Measurements from ENCODE around the gene AK9. TPM values are rescaled to one million over a fixed set of nuclear protein-coding genes. Genes with fewer than 3 reads are reported as not detected.
"Not testable (repeated sequence)": the region's sequence is repeated elsewhere in the genome, so short reads cannot be mapped to it uniquely, and the experiment has no call there.

AK9 gene
- total RNA-seq, 5 donors from 2014 or later (not counting 1 experiment from before 2014, with no cell fraction given): 7.9 to 12.6 (median 10.2) TPM

- WGBS (ENCODE audit: insufficient coverage): no CpG with 5 or more reads among the region's 2 CpGs
- Histone ChIP-seq H3K36me3 (ENCODE audit: control insufficient read depth in 2 of 2, extremely low read depth in 1 of 2, insufficient read depth in 1 of 2, low read length in 1 of 2) (peaks cover 0 to 10% of the 10 kb centered on the region in 2 donors), H3K27ac (ENCODE audit: low read length) (no peak overlapping the region), H3K4me1 (ENCODE audit: control insufficient read depth in 1 of 2, extremely low read depth in 1 of 2, insufficient read depth in 2 of 2, low read length in 2 of 2) (no peaks in the 10 kb centered on the region), H3K9me3 (no peaks in the 10 kb centered on the region), H3K27me3 (replicated peaks in 1 of 2; ENCODE audit: control insufficient read depth in 2 of 2, extremely low read depth in 1 of 2, insufficient read depth in 2 of 2, low read length in 1 of 2) (no peaks in the 10 kb centered on the region), H3K4me3 (ENCODE audit: control insufficient read depth in 1 of 2, extremely low read depth in 1 of 2, low read length in 1 of 2) (no peak overlapping the region)
- ChIA-PET CTCF (interaction anchor here in 1 of 2 donors (1.9 kb wide), 1 partner anchor 324 kb away, joined by 5 read pairs; no protein-coding TSS in a partner anchor), POLR2A (interaction anchor here in 1 of 2 donors (0.5 to 0.7 kb wide), 2 partner anchors 348 to 468 kb away, joined by 3 read pairs; no protein-coding TSS in a partner anchor)
- DNase-seq (no peak), ATAC-seq (replicated peaks in 1 of 4) (no peak)
- no peak overlapping the region for H3K27ac Mint-ChIP-seq
- peaks cover 4 to 17% (median 12%) of the 10 kb centered on the region in 3 donors for H3K4me1 Mint-ChIP-seq
- H3K27me3 Mint-ChIP-seq: no peaks in the 10 kb centered on the region
- peaks cover 19% of the 10 kb centered on the region for H3K36me3 Mint-ChIP-seq
- no peak overlapping the region for H3K4me3 Mint-ChIP-seq
- H3K9me3 Mint-ChIP-seq: no peaks in the 10 kb centered on the region
Observed at GRCh38 chr6:109715616-109716015, 24.6 kb upstream of the AK9 start.

- Mint-ChIP-seq H3K4me3 (no peak overlapping the region), H3K27ac (no peak overlapping the region), H3K9me3 (peaks cover 0 to 5% (median 0%) of the 10 kb centered on the region in 3 donors), H3K27me3 (no peaks in the 10 kb centered on the region), H3K36me3 (peaks cover 21% of the 10 kb centered on the region), H3K4me1 (peaks cover 11 to 20% (median 16%) of the 10 kb centered on the region in 3 donors)
- Histone ChIP-seq H3K27me3 (replicated peaks in 1 of 2; ENCODE audit: control insufficient read depth in 2 of 2, extremely low read depth in 1 of 2, insufficient read depth in 2 of 2, low read length in 1 of 2) (no peaks in the 10 kb centered on the region), H3K9me3 (no peaks in the 10 kb centered on the region), H3K27ac (ENCODE audit: low read length) (no peak overlapping the region), H3K36me3 (ENCODE audit: control insufficient read depth in 2 of 2, extremely low read depth in 1 of 2, insufficient read depth in 1 of 2, low read length in 1 of 2) (peaks cover 0 to 10% of the 10 kb centered on the region in 2 donors), H3K4me3 (ENCODE audit: control insufficient read depth in 1 of 2, extremely low read depth in 1 of 2, low read length in 1 of 2) (no peak overlapping the region), H3K4me1 (ENCODE audit: control insufficient read depth in 1 of 2, extremely low read depth in 1 of 2, insufficient read depth in 2 of 2, low read length in 2 of 2) (no peaks in the 10 kb centered on the region)
- ChIA-PET POLR2A (no interaction called here), CTCF (interaction anchor here in 1 of 2 donors (1.9 kb wide), 1 partner anchor 325 kb away, joined by 5 read pairs; no protein-coding TSS in a partner anchor)
- WGBS (ENCODE audit: insufficient coverage): no CpG with 5 or more reads among the region's 1 CpG
- ATAC-seq (replicated peaks in 1 of 4): no peak
- no peak for DNase-seq
Observed at GRCh38 chr6:109714611-109715010, 23.6 kb upstream of the AK9 start.

- H3K9me3 ChIP-seq: no peaks in the 10 kb centered on the region
- peaks cover 0 to 10% of the 10 kb centered on the region in 2 donors for H3K36me3 ChIP-seq (ENCODE audit: control insufficient read depth in 2 of 2, extremely low read depth in 1 of 2, insufficient read depth in 1 of 2, low read length in 1 of 2)
- ChIA-PET CTCF (interaction anchor here in 1 of 2 donors (1.9 kb wide), 1 partner anchor 326 kb away, joined by 5 read pairs; no protein-coding TSS in a partner anchor), POLR2A (no interaction called here)
- no peaks in the 10 kb centered on the region for H3K4me1 ChIP-seq (ENCODE audit: control insufficient read depth in 1 of 2, extremely low read depth in 1 of 2, insufficient read depth in 2 of 2, low read length in 2 of 2)
- no peak for ATAC-seq (replicated peaks in 1 of 4)
- Mint-ChIP-seq H3K27ac (no peak overlapping the region), H3K36me3 (peaks cover 25% of the 10 kb centered on the region), H3K4me1 (peaks cover 13 to 24% (median 16%) of the 10 kb centered on the region in 3 donors), H3K4me3 (no peak overlapping the region), H3K27me3 (no peaks in the 10 kb centered on the region), H3K9me3 (peaks cover 0 to 6% (median 0%) of the 10 kb centered on the region in 3 donors)
- H3K27me3 ChIP-seq (replicated peaks in 1 of 2; ENCODE audit: control insufficient read depth in 2 of 2, extremely low read depth in 1 of 2, insufficient read depth in 2 of 2, low read length in 1 of 2): no peaks in the 10 kb centered on the region
- 80% methylated on average over 1 of the region's 3 CpGs for WGBS (ENCODE audit: insufficient coverage)
- H3K4me3 ChIP-seq (ENCODE audit: control insufficient read depth in 1 of 2, extremely low read depth in 1 of 2, low read length in 1 of 2): no peak overlapping the region
- no peak for DNase-seq
- no peak overlapping the region for H3K27ac ChIP-seq (ENCODE audit: low read length)
Observed at GRCh38 chr6:109714166-109714565, 23.2 kb upstream of the AK9 start.

- DNase-seq (no peak), ATAC-seq (replicated peaks in 1 of 4) (no peak)
- Histone ChIP-seq H3K4me3 (ENCODE audit: control insufficient read depth in 1 of 2, extremely low read depth in 1 of 2, low read length in 1 of 2) (no peak overlapping the region), H3K4me1 (ENCODE audit: control insufficient read depth in 1 of 2, extremely low read depth in 1 of 2, insufficient read depth in 2 of 2, low read length in 2 of 2) (no peaks in the 10 kb centered on the region), H3K36me3 (ENCODE audit: control insufficient read depth in 2 of 2, extremely low read depth in 1 of 2, insufficient read depth in 1 of 2, low read length in 1 of 2) (peaks cover 0 to 5% of the 10 kb centered on the region in 2 donors), H3K27ac (ENCODE audit: low read length) (no peak overlapping the region), H3K9me3 (no peaks in the 10 kb centered on the region), H3K27me3 (replicated peaks in 1 of 2; ENCODE audit: control insufficient read depth in 2 of 2, extremely low read depth in 1 of 2, insufficient read depth in 2 of 2, low read length in 1 of 2) (no peaks in the 10 kb centered on the region)
- POLR2A ChIA-PET: interaction anchor here in 1 of 2 donors (0.6 kb wide), 1 partner anchor 68 kb away, joined by 4 read pairs; no protein-coding TSS in a partner anchor
- H3K27ac Mint-ChIP-seq: no peak overlapping the region
- H3K4me3 Mint-ChIP-seq: no peak overlapping the region
- no peaks in the 10 kb centered on the region for H3K27me3 Mint-ChIP-seq
- peaks cover 0 to 6% (median 3%) of the 10 kb centered on the region in 3 donors for H3K9me3 Mint-ChIP-seq
- H3K4me1 Mint-ChIP-seq: peaks cover 13 to 33% (median 18%) of the 10 kb centered on the region in 3 donors
- WGBS (ENCODE audit: insufficient coverage): 80% methylated on average over 7 of the region's 8 CpGs
- CTCF ChIA-PET: no interaction called here
- H3K36me3 Mint-ChIP-seq: peaks cover 33% of the 10 kb centered on the region
Observed at GRCh38 chr6:109713097-109713496, 22.1 kb upstream of the AK9 start.

GRCh38 chr6:109708099-109708498 lies 17.1 kb upstream of the AK9 start:
- peaks cover 35 to 41% (median 40%) of the 10 kb centered on the region in 3 donors for H3K4me1 Mint-ChIP-seq

GRCh38 chr6:109706513-109706912 lies 15.5 kb upstream of the AK9 start:
- Histone ChIP-seq H3K27ac (ENCODE audit: low read length) (peak overlapping the region; percentile 17), H3K9me3 (no peaks in the 10 kb centered on the region), H3K27me3 (replicated peaks in 1 of 2; ENCODE audit: control insufficient read depth in 2 of 2, extremely low read depth in 1 of 2, insufficient read depth in 2 of 2, low read length in 1 of 2) (no peaks in the 10 kb centered on the region), H3K36me3 (ENCODE audit: control insufficient read depth in 2 of 2, extremely low read depth in 1 of 2, insufficient read depth in 1 of 2, low read length in 1 of 2) (peaks cover 0 to 5% of the 10 kb centered on the region in 2 donors), H3K4me1 (ENCODE audit: control insufficient read depth in 1 of 2, extremely low read depth in 1 of 2, insufficient read depth in 2 of 2, low read length in 2 of 2) (peaks cover 3 to 4% of the 10 kb centered on the region in 2 experiments), H3K4me3 (ENCODE audit: control insufficient read depth in 1 of 2, extremely low read depth in 1 of 2, low read length in 1 of 2) (no peak overlapping the region)
- no peak for ATAC-seq (replicated peaks in 1 of 4)
- H3K27me3 Mint-ChIP-seq: no peaks in the 10 kb centered on the region
- 25% methylated on average over 2 of the region's 6 CpGs for WGBS (ENCODE audit: insufficient coverage)
- H3K27ac Mint-ChIP-seq: peak overlapping the region; percentile 48 to 69
- CTCF ChIA-PET: interaction anchor here in 1 of 2 donors (1.0 kb wide), 1 partner anchor 333 kb away, joined by 4 read pairs; no protein-coding TSS in a partner anchor
- peaks cover 20% of the 10 kb centered on the region for H3K36me3 Mint-ChIP-seq
- DNase-seq: no peak
- no peak overlapping the region for H3K4me3 Mint-ChIP-seq
- H3K4me1 Mint-ChIP-seq: peaks cover 31 to 43% (median 34%) of the 10 kb centered on the region in 3 donors
- H3K9me3 Mint-ChIP-seq: peaks cover 0 to 6% (median 3%) of the 10 kb centered on the region in 3 donors
- POLR2A ChIA-PET: interaction anchor here in 1 of 2 donors (0.6 kb wide), 1 partner anchor 529 kb away, joined by 3 read pairs; no protein-coding TSS in a partner anchor

More at GRCh38 chr6:109708099-109708498, 17.1 kb upstream of the AK9 start:
- CTCF ChIA-PET: interaction anchor here in 1 of 2 donors (1.0 kb wide), 1 partner anchor 332 kb away, joined by 4 read pairs; no protein-coding TSS in a partner anchor
- H3K4me1 ChIP-seq (ENCODE audit: control insufficient read depth in 1 of 2, extremely low read depth in 1 of 2, insufficient read depth in 2 of 2, low read length in 2 of 2); POLR2A ChIA-PET; H3K27ac ChIP-seq (ENCODE audit: low read length); H3K9me3 ChIP-seq; H3K36me3 ChIP-seq (ENCODE audit: control insufficient read depth in 2 of 2, extremely low read depth in 1 of 2, insufficient read depth in 1 of 2, low read length in 1 of 2); DNase-seq; H3K27me3 ChIP-seq (replicated peaks in 1 of 2; ENCODE audit: control insufficient read depth in 2 of 2, extremely low read depth in 1 of 2, insufficient read depth in 2 of 2, low read length in 1 of 2); ATAC-seq (replicated peaks in 1 of 4); H3K9me3 Mint-ChIP-seq; H3K27ac Mint-ChIP-seq; H3K27me3 Mint-ChIP-seq; H3K4me3 Mint-ChIP-seq; H3K4me3 ChIP-seq (ENCODE audit: control insufficient read depth in 1 of 2, extremely low read depth in 1 of 2, low read length in 1 of 2): not testable (repeated sequence)
- H3K36me3 Mint-ChIP-seq: peaks cover 22% of the 10 kb centered on the region
- WGBS (ENCODE audit: insufficient coverage): no CpG with 5 or more reads among the region's 2 CpGs
